T-helper 2 cell treated with Interferon-gamma antibody and Interleukin-4, amounts not matched to agents 5 μg/mL and 100 μg/mL, for 36 hours (primary cell): Measurements from ENCODE around the gene ZIK1.

ENCODE experiments used
- DNase-seq: peaks from one replicate; pipeline ENCODE4 v3.0.0; 2021; ENCODE audit warnings: low spot score
- H3K27ac Mint-ChIP-seq: one replicate; pipeline ENCODE4 v1.8.0; 2021; ENCODE audit warnings: mild to moderate bottlenecking, mixed read lengths
- H3K27me3 Mint-ChIP-seq: one replicate; pipeline ENCODE4 v1.8.0; 2021; ENCODE audit warnings: low read depth, mixed read lengths
- H3K36me3 Mint-ChIP-seq: one replicate; pipeline ENCODE4 v1.8.0; 2021; ENCODE audit warnings: low read depth, mixed read lengths
- H3K4me1 Mint-ChIP-seq: one replicate; pipeline ENCODE4 v1.8.0; 2021; ENCODE audit warnings: low read depth, mixed read lengths
- H3K4me3 Mint-ChIP-seq: one replicate; pipeline ENCODE4 v1.8.0; 2022; ENCODE audit warnings: mild to moderate bottlenecking, moderate library complexity, mixed read lengths
- H3K9me3 Mint-ChIP-seq: one replicate; pipeline ENCODE4 v1.8.0; 2021; ENCODE audit warnings: mixed read lengths

ZIK1 gene

DNA sequence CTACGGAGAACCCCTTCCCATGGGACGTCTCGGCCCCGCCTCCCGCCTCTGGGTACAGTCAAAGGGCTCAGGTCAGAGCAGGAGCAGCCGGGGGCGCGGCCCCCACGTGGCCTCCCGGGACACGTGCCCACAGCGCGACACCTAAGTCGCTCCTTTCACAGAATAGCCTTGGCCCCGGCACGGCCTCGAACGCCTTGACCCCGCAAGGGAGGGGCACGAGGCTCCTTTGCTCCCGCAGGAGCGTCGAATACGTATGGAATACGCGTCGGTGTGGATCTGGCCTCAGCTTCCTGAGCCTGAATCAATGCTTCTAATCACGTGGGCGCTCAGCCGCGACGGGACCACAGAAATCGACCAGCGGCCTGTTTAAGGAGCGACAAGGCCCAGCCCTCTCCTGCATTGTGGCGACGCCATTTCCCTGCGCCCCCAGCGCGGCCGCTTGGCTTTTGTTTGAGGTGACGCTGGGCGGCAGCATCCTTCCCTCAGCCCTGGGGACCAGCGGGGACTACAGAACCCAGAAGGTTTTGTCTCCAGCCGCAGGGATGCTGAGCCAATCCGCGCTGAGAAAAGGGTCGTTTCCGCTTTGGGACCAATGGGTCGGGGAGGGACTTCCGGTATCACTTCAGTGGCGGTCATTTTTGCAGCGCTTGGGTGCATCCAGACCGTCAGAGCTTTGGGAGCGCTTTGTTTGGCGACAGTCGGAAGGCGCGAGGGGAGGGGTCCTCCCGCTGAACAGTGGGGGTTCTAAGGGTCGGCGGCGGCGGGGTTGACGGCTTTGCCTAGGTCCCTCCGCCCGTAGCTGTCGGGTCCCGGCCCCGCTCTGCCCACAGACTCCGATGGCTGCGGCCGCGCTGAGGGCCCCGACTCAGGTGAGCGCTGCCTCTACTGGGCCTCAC is at the start of gene ZIK1:
ZIK1 (plus strand) TSS at position 625 of the 896 bp plus-strand sequence; CDS start at position 837, 212 bp downstream.
- Mint-ChIP-seq H3K36me3 (peaks cover 41% of the 10 kb centered on the region), H3K4me3 (peak within 1 kb of the TSS; percentile 95)

GRCh38 chr19:57537953-57538547 is 45.9 kb upstream of the ZIK1 start:
- peaks cover 91% of the 10 kb centered on the region for H3K9me3 Mint-ChIP-seq

More for the DNA sequence above, at the start of gene ZIK1:
- Mint-ChIP-seq H3K27me3 (no peaks in the 10 kb centered on the region), H3K4me1 (peaks cover 9% of the 10 kb centered on the region), H3K27ac (peak within 1 kb of the TSS; percentile 87), H3K9me3 (peaks cover 75% of the 10 kb centered on the region)
- DNase-seq: peak; percentile 75

DNA sequence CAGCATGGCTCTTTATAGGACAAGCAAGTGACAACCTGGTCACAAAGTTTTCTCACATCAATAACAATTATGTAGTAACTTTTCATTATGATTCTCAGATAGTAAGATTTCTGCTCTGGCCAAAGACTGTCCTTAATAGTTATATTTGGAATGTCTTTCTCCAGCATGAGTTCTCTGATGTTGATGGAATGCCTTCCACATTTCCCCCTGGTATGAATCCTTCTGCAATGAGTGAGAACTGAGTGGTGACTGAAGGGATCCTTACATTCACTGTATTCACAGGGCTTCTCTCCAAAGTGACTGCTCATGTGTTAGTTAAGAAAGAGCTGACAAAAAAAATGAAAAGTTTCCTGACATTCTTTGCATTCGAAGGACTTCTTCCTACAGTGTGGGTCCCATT is 37.4 kb upstream of the ZIK1 start:
- H3K27ac Mint-ChIP-seq: no peak overlapping the region
- DNase-seq: no peak
- H3K4me1 Mint-ChIP-seq: no peaks in the 10 kb centered on the region
- no peaks in the 10 kb centered on the region for H3K27me3 Mint-ChIP-seq
- H3K9me3 Mint-ChIP-seq: peaks cover 79% of the 10 kb centered on the region
- H3K4me3 Mint-ChIP-seq: no peak overlapping the region
- H3K36me3 Mint-ChIP-seq: peaks cover 94% of the 10 kb centered on the region

More at GRCh38 chr19:57537953-57538547, 45.9 kb upstream of the ZIK1 start:
- no peak for DNase-seq
- H3K27me3 Mint-ChIP-seq: no peaks in the 10 kb centered on the region
- H3K36me3 Mint-ChIP-seq: peaks cover 91% of the 10 kb centered on the region
- H3K27ac Mint-ChIP-seq: no peak overlapping the region
- no peaks in the 10 kb centered on the region for H3K4me1 Mint-ChIP-seq
- no peak overlapping the region for H3K4me3 Mint-ChIP-seq

DNA sequence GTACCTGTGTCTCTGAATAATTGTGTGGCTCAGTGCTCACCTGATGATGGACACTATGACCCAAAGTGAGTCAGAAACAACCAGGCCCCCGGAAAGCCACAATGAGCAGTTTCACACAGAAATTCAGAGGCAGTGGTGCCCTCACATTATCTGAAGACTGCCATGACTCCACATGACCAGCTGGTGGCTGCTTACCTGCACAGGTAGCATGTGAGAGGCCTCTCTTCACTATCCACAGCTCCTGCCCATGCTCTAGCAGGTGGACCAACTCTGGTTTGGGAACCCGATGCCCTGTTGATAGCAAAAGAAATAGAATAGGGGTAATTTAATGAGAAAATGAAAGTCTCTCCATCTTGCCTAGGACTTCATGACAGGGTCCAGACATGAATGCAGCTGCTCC is 31.5 kb upstream of the ZIK1 start:
- Mint-ChIP-seq H3K9me3 (peaks cover 64% of the 10 kb centered on the region), H3K4me1 (no peaks in the 10 kb centered on the region), H3K27me3 (no peaks in the 10 kb centered on the region), H3K36me3 (peaks cover 98% of the 10 kb centered on the region), H3K4me3 (no peak overlapping the region), H3K27ac (no peak overlapping the region)
- no peak for DNase-seq

DNA sequence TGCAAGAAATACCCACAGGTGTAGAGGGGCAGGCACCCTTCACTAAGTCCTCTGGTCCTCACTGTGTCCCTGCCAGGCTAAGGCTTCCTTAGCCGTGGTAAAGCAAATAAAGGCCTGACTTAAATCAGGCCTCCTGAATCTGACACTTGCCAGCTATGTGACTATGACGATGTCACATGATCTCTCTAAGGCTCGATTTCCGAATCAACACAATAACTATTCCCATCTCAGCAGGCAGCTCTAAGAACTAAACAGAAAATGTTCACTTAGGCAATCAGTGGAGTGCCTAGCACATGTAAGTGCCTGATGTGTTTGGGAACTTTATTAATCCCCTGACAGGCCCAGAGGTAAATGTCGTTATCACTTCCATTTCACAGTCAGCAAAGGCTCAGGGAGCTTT is 26.3 kb upstream of the ZIK1 start:
- H3K9me3 Mint-ChIP-seq: peaks cover 47% of the 10 kb centered on the region
- no peaks in the 10 kb centered on the region for H3K27me3 Mint-ChIP-seq
- no peak for DNase-seq
- H3K4me3 Mint-ChIP-seq: peak overlapping the region; percentile 94
- no peak overlapping the region for H3K27ac Mint-ChIP-seq
- H3K4me1 Mint-ChIP-seq: peaks cover 19% of the 10 kb centered on the region
- peaks cover 62% of the 10 kb centered on the region for H3K36me3 Mint-ChIP-seq

- H3K27me3 Mint-ChIP-seq: no peaks in the 10 kb centered on the region
- H3K36me3 Mint-ChIP-seq: peaks cover 53% of the 10 kb centered on the region
- peak overlapping the region; percentile 97 for H3K27ac Mint-ChIP-seq
- no peak for DNase-seq
- H3K4me1 Mint-ChIP-seq: peaks cover 19% of the 10 kb centered on the region
- peak overlapping the region; percentile 94 for H3K4me3 Mint-ChIP-seq
- H3K9me3 Mint-ChIP-seq: peaks cover 43% of the 10 kb centered on the region
Measured at GRCh38 chr19:57558525-57558924, 25.4 kb upstream of the ZIK1 start.

DNA sequence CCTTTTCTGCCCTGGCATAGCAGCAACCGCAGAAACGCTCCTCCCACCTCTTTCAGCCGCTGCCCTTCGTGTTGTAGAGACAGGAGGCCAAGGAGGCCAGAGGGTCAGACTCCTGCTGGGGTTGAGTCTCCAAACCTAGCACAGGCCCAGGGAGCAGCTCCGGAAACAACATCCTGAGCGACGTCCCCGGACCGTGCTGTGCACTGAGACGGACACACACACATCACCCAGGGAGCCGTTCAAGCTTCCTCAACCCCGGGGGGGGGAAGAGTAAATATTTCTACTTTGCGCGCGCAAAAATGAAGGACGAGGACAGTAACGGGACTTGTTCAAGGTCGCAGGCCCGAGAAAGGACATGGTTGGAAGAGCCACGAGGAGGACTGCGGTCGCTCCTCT is 24.9 kb upstream of the ZIK1 start:
- peaks cover 19% of the 10 kb centered on the region for H3K4me1 Mint-ChIP-seq
- peak overlapping the region; percentile 94 for H3K4me3 Mint-ChIP-seq
- H3K36me3 Mint-ChIP-seq: peaks cover 48% of the 10 kb centered on the region
- H3K9me3 Mint-ChIP-seq: peaks cover 46% of the 10 kb centered on the region
- H3K27ac Mint-ChIP-seq: peak overlapping the region; percentile 97
- DNase-seq: peak; percentile 6
- no peaks in the 10 kb centered on the region for H3K27me3 Mint-ChIP-seq

- Mint-ChIP-seq H3K4me1 (peaks cover 19% of the 10 kb centered on the region), H3K4me3 (peak within 1 kb of the TSS; percentile 94), H3K9me3 (peaks cover 46% of the 10 kb centered on the region), H3K27me3 (no peaks in the 10 kb centered on the region), H3K36me3 (peaks cover 43% of the 10 kb centered on the region), H3K27ac (peak within 1 kb of the TSS; percentile 97)
- peak; percentile 84 for DNase-seq
Measured at GRCh38 chr19:57559404-57560025, 24.4 kb upstream of the ZIK1 start, which contains the start of gene ZNF550. Gene ZNF550 (minus strand): TSS chr19:57559863. CDS start chr19:57559682, 181 bp downstream.

GRCh38 chr19:57560049-57560491 is 23.9 kb upstream of the ZIK1 start:
- Mint-ChIP-seq H3K4me3 (peak overlapping the region; percentile 94), H3K4me1 (peaks cover 19% of the 10 kb centered on the region), H3K9me3 (peaks cover 46% of the 10 kb centered on the region), H3K27ac (peak overlapping the region; percentile 97), H3K27me3 (no peaks in the 10 kb centered on the region), H3K36me3 (peaks cover 38% of the 10 kb centered on the region)
- DNase-seq: no peak

DNA sequence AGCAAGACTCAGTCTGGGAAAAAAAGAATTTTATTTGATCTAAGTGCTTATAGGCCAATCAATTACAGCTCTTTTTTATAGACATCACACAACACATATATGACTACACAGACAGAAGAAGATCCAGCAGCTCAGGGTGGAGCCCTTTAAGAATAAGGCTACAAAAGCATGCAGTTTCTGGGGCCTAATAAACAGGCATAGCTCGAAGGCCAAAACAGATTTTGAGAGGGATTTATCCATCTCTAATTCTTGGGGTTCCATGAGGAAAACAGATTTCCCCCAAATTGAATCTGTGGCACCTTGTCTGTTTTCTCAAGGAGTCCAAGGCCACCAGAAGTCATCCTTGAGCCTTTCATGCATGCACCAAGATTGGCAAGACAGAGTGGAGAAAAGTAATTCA is 20.4 kb upstream of the ZIK1 start:
- H3K9me3 Mint-ChIP-seq: peaks cover 72% of the 10 kb centered on the region
- no peak overlapping the region for H3K27ac Mint-ChIP-seq
- H3K4me1 Mint-ChIP-seq: peaks cover 13% of the 10 kb centered on the region
- no peaks in the 10 kb centered on the region for H3K27me3 Mint-ChIP-seq
- no peak for DNase-seq
- H3K36me3 Mint-ChIP-seq: peaks cover 14% of the 10 kb centered on the region
- no peak overlapping the region for H3K4me3 Mint-ChIP-seq

DNA sequence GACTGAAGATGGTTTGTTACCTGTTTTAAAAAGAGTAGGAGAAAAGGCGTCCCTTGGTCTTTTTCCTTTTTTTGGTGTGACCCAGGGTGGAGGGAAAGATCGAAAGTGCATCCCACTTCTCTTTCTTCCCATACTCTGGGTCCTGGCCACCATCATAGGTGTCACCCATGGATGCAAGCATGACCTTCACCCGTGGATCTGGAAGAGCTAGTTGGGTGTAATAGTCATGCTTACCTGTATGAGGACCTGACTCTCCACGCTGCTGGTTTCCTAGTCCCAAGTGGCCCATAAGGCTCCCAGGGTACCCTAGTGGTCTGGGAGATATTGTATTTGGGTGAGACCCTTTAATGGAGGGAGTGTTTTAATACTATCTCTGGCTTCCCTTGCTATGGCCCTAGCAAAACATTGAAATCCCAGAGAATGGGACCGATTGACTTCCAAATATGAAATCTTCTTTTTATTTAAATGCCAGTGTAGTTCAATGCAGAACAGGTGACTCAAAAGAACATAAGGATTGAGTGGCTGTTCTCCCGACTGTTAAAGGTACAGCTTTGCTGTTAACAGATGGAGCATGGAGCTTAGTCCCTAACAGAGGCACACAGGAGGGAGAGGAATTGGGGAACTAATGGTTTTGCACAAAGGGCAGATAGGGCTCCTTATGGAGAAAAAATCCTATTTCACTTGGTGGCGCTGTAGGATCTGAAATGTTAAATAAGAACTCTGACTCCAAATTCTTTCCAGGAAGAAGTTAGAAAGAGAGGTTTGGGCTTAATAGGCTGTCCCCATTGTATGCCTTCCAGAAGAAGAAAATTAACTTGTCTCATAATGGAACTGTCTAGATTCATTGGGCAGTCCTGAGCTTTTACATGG is 17.3 kb upstream of the ZIK1 start:
- Mint-ChIP-seq H3K4me1 (no peaks in the 10 kb centered on the region), H3K4me3 (no peak overlapping the region), H3K27me3 (no peaks in the 10 kb centered on the region), H3K36me3 (peaks cover 11% of the 10 kb centered on the region), H3K27ac (no peak overlapping the region), H3K9me3 (peaks cover 76% of the 10 kb centered on the region)
- no peak for DNase-seq

- Mint-ChIP-seq H3K9me3 (peaks cover 91% of the 10 kb centered on the region), H3K27ac (no peak overlapping the region), H3K27me3 (no peaks in the 10 kb centered on the region), H3K4me1 (no peaks in the 10 kb centered on the region), H3K4me3 (no peak overlapping the region), H3K36me3 (peaks cover 50% of the 10 kb centered on the region)
- DNase-seq: no peak
Measured at GRCh38 chr19:57570707-57571106, 13.2 kb upstream of the ZIK1 start.

DNA sequence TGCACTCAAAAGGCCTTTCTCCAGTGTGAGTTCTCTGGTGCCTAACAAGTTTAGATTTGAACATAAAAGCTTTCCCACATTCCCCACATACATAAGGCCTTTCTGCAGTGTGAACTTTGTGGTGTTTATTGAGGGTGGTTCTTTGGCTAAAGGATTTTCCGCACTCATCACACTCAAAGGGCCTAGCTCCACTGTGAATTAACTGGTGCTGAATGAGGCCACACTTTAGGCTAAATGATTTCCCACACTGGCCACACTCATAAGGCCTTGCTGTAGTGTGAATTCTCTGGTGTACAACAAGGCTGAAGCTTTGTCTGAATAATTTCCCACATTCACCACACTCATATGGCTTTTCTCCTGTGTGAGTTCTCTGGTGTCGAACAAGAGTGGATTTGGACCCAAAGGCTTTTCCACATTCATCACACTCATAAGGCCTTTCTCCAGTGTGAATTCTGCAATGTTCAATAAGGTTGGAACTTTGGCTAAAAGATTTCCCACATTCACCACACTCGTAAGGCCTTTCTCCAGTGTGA is 11.5 kb upstream of the ZIK1 start:
- Mint-ChIP-seq H3K27me3 (no peaks in the 10 kb centered on the region), H3K9me3 (peaks cover 87% of the 10 kb centered on the region), H3K4me1 (peaks cover 2% of the 10 kb centered on the region), H3K4me3 (no peak overlapping the region), H3K27ac (no peak overlapping the region), H3K36me3 (peaks cover 66% of the 10 kb centered on the region)
- DNase-seq: no peak
